ENCODE measurements around the gene CLCF1. TPM values are rescaled to one million over a fixed set of nuclear protein-coding genes. Genes with fewer than 3 reads are reported as not detected.

The CLCF1 gene
- total and polyA plus RNA-seq, 2 of the 13 experiments (the other 11 are each of a cell fraction or from before 2014, with no cell fraction given): 0.49 to 0.78 TPM

DNA sequence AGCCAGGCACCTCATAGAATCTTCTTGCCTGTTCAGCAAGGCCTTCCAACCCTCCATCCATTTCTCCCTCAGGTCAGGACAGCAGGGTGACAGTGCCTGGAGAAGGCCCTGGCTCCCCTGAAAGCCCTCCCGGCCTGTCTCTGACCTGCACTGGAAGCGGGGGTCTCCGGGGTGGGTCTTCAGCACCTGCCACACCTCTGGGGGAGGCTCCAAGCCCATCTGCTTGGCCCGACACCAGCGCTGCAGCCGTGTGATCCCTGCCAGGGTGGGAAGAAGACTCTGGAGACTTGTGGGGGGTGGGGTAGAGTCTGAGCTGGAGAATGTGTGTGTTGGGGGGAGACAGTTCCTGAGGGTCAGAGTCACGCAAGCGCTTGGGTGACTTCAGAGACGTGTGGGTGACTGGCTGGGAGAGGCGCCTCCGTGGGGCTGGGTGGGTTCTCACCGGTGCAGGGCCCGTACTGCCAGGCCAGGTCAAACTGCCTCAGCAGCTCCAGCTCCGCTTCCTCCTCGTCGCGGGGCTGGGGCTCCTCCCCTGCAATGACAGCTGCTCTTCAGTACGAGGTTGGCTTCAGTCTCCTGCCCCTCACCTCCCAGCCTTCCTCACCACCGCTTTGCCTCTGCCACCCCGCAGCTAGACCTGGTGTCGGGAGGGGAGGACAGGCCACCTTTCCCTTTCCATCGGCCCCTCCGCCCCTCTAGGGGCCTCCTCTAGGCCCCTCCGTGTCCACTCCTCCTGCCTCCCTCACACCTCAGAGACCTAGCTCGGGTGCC is 20.7 kb downstream of the CLCF1 start:
- no peaks in the 10 kb centered on the region for H3K27me3 ChIP-seq (ENCODE audit: control insufficient read depth in 1 of 2, insufficient read depth in 2 of 2, low read length in 2 of 2)
- intact Hi-C loops (cut with micrococcal nuclease; ENCODE audit: unreplicated experiment) (no loop called here), in situ Hi-C loops (cut with HindIII; ENCODE audit: extremely low pct_ligation_motif_present, low pct_unique_long_range_greater_than_20kb) (loop anchor here (5.0 kb wide), 1 partner anchor 35 kb away; no protein-coding TSS in a partner anchor)
- H3K4me3 ChIP-seq (replicated peaks in 1 of 3; ENCODE audit: insufficient read depth in 1 of 3, low read depth in 2 of 3, low read length in 3 of 3): peak overlapping the region; percentile 68 to 90 (median 71)
- no peaks in the 10 kb centered on the region for H3K9me3 ChIP-seq (ENCODE audit: low read length)
- H3K4me1 ChIP-seq (ENCODE audit: insufficient read depth, low read length): peaks cover 46% of the 10 kb centered on the region
- peak; percentile 20 for DNase-seq (ENCODE audit: low spot score)
- ChIA-PET POLR2A (interaction anchor here (0.7 to 9.7 kb wide), 18 partner anchors 8 to 298 kb away, joined by 3 to 365 read pairs (median 6); partner anchors contain the start of genes ANKRD13D, CLCF1, NUDT8 and PPP1CA), CTCF (ENCODE audit: low intra/inter-chr PET ratio, low total read pairs) (interaction anchor here (1.7 kb wide), 1 partner anchor 30 kb away, joined by 6 read pairs; no protein-coding TSS in a partner anchor)
- WGBS (ENCODE audit: low lambda C conversion rate): 6% methylated on average over 15 of the region's 25 CpGs
- no peak overlapping the region for H2AFZ ChIP-seq (ENCODE audit: low read length)
- peak overlapping the region; percentile 64 for H3K9ac ChIP-seq (ENCODE audit: insufficient read depth, low read depth, low read length)
- FAIRE-seq: no peak
- BruUV-seq (replicated peaks): TSS peak; percentile 85
- H4K20me1 ChIP-seq (ENCODE audit: insufficient read depth, low read length): no peaks in the 10 kb centered on the region
- ATAC-seq: peak; percentile 3
- peak overlapping the region; percentile 79 for H3K27ac ChIP-seq (ENCODE audit: extremely low read length, insufficient read depth, low read length)
- H3K79me2 ChIP-seq (ENCODE audit: insufficient read depth, low read length): no peaks in the 10 kb centered on the region
- peak overlapping the region; percentile 94 for H3K4me2 ChIP-seq (ENCODE audit: low read depth, low read length)
- no peaks in the 10 kb centered on the region for H3K36me3 ChIP-seq (replicated peaks in 1 of 2; ENCODE audit: control insufficient read depth in 1 of 2, insufficient read depth in 2 of 2, low read length in 2 of 2)
- no peak for TF ChIP-seq SAFB2 (CRISPR knock-in tag; IDR thresholded peaks at IDR 0.05; ENCODE audit: borderline replicate concordance, low read depth)
- no peak for TF ChIP-seq ZNF879 (CRISPR knock-in tag; IDR thresholded peaks at IDR 0.05)
- no peak for TF ChIP-seq ZNF225 (CRISPR knock-in tag; IDR thresholded peaks at IDR 0.05)
- TF ChIP-seq ZNF263 (CRISPR knock-in tag; IDR thresholded peaks at IDR 0.05): 0 out of 2 replicates have a peak, but pooled peaks have one; percentile 22
- TF ChIP-seq ZZZ3 (CRISPR knock-in tag; IDR thresholded peaks at IDR 0.05; ENCODE audit: borderline replicate concordance): 0 out of 2 replicates have a peak, but pooled peaks have one; percentile 14
- 0 out of 2 replicates have a peak, but pooled peaks have one; percentile 11 for TF ChIP-seq CBFB (CRISPR knock-in tag; IDR thresholded peaks at IDR 0.05)
- peak; percentile 28; the same call in 1 of the 2 replicates for TF ChIP-seq ZBTB20 (CRISPR knock-in tag; IDR thresholded peaks at IDR 0.05; ENCODE audit: borderline replicate concordance, low read depth)
- TF ChIP-seq XRCC5 (optimal IDR thresholded peaks at IDR 0.05; ENCODE audit: low read length): no peak
- TF ChIP-seq, protein P1, sequence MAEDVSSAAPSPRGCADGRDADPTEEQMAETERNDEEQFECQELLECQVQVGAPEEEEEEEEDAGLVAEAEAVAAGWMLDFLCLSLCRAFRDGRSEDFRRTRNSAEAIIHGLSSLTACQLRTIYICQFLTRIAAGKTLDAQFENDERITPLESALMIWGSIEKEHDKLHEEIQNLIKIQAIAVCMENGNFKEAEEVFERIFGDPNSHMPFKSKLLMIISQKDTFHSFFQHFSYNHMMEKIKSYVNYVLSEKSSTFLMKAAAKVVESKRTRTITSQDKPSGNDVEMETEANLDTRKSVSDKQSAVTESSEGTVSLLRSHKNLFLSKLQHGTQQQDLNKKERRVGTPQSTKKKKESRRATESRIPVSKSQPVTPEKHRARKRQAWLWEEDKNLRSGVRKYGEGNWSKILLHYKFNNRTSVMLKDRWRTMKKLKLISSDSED (CRISPR knock-in tag; IDR thresholded peaks at IDR 0.05): 0 out of 2 replicates have a peak, but pooled peaks have one; percentile 64
- TF ChIP-seq MEF2D (CRISPR knock-in tag; IDR thresholded peaks at IDR 0.05): 0 out of 2 replicates have a peak, but pooled peaks have one; percentile 10
- TF ChIP-seq, protein P2, sequence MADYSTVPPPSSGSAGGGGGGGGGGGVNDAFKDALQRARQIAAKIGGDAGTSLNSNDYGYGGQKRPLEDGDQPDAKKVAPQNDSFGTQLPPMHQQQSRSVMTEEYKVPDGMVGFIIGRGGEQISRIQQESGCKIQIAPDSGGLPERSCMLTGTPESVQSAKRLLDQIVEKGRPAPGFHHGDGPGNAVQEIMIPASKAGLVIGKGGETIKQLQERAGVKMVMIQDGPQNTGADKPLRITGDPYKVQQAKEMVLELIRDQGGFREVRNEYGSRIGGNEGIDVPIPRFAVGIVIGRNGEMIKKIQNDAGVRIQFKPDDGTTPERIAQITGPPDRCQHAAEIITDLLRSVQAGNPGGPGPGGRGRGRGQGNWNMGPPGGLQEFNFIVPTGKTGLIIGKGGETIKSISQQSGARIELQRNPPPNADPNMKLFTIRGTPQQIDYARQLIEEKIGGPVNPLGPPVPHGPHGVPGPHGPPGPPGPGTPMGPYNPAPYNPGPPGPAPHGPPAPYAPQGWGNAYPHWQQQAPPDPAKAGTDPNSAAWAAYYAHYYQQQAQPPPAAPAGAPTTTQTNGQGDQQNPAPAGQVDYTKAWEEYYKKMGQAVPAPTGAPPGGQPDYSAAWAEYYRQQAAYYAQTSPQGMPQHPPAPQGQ (CRISPR knock-in tag; IDR thresholded peaks at IDR 0.05; ENCODE audit: borderline replicate concordance): 0 out of 2 replicates have a peak, but pooled peaks have one; percentile 67
- TF ChIP-seq ZNF576 (CRISPR knock-in tag; IDR thresholded peaks at IDR 0.05): no peak
- 0 out of 2 replicates have a peak, but pooled peaks have one; percentile 6 for TF ChIP-seq ZNF414 (CRISPR knock-in tag; IDR thresholded peaks at IDR 0.05)
- peak; percentile 23 for TF ChIP-seq GATAD2A (CRISPR knock-in tag; IDR thresholded peaks at IDR 0.05)
- TF ChIP-seq REXO4 (CRISPR knock-in tag; IDR thresholded peaks at IDR 0.05; ENCODE audit: borderline replicate concordance): peak; percentile 66; the same call in 1 of the 2 replicates
- TF ChIP-seq ZNF18 (CRISPR knock-in tag; IDR thresholded peaks at IDR 0.05; ENCODE audit: insufficient replicate concordance): peak; percentile 36
- TF ChIP-seq ZNF883 (CRISPR knock-in tag; IDR thresholded peaks at IDR 0.05; ENCODE audit: not compliant biosample characterization): peak; percentile 63

Measured in HepG2 (cell line).